HEK293 (cell line): ENCODE results near the gene SMARCA1.

ENCODE experiments used
- CTCF ChIA-PET: fragments of 350-600 bp; formaldehyde crosslinking; extraction: SDS; loops from one replicate; lab custom pipeline; 2021; ENCODE audit warnings: antibody characterized with exemption; lab: Yijun Ruan, JAX
- POLR2A ChIA-PET: fragments of 300-600 bp; formaldehyde crosslinking; extraction: SDS; loops from one replicate; lab custom pipeline; 2020; ENCODE audit warnings: antibody characterized with exemption, inconsistent platforms; lab: Yijun Ruan, JAX
- H3K27ac ChIP-seq: fragments of 200-500 bp; sonication (Bioruptor generic); 2 replicates; pipeline ENCODE4 v1.5.1; 2014; ENCODE audit warnings: low read depth, low read length, control low read depth, inconsistent platforms; ENCODE audit errors: extremely low read depth
- H3K36me3 ChIP-seq, 2 experiments: fragments of 200-500 bp in 1 of 2; sonication (Bioruptor generic) in 1 of 2; 1 replicate in 1 of 2; 2 replicates in 1 of 2; pipeline ENCODE4 v1.5.1; 2014 to 2017; ENCODE audit warnings: inconsistent platforms in 2 of 2, low read length in 2 of 2; ENCODE audit not compliant: control insufficient read depth in 2 of 2, insufficient read depth in 1 of 2
- H3K4me1 ChIP-seq: fragments of 200-500 bp; sonication (Bioruptor generic); 2 replicates; pipeline ENCODE4 v1.5.1; 2014; ENCODE audit warnings: mild to moderate bottlenecking, low read length, inconsistent platforms; ENCODE audit not compliant: control insufficient read depth, insufficient read depth
- H3K4me3 ChIP-seq: 2 replicates; pipeline ENCODE4 v1.5.1; 2011; ENCODE audit warnings: low read depth, mild to moderate bottlenecking, control low read depth, low read length, moderate library complexity
- H3K9me3 ChIP-seq: fragments of 200-500 bp; sonication (Bioruptor generic); 2 replicates; pipeline ENCODE4 v1.5.1; 2014; ENCODE audit warnings: low read depth, low read length, inconsistent platforms; ENCODE audit not compliant: control insufficient read depth, insufficient read depth
- WT1 ChIP-seq: fragments of 450-650 bp; formaldehyde crosslinking; IDR thresholded peaks from 2 replicates; pipeline ENCODE4 v1.5.1; 2016; ENCODE audit warnings: missing biosample characterization, missing genetic modification characterization
- ZBTB8A ChIP-seq: fragments of 450-650 bp; formaldehyde crosslinking; IDR thresholded peaks from 2 replicates; pipeline ENCODE4 v1.5.1; 2016; ENCODE audit warnings: missing biosample characterization, missing genetic modification characterization
- ZFP37 ChIP-seq: fragments of 450-650 bp; formaldehyde crosslinking; IDR thresholded peaks from 2 replicates; pipeline ENCODE4 v1.5.1; 2016; ENCODE audit warnings: missing biosample characterization, missing genetic modification characterization
- ZNF239 ChIP-seq: fragments of 450-650 bp; formaldehyde crosslinking; IDR thresholded peaks from 2 replicates; pipeline ENCODE4 v1.5.1; 2016; ENCODE audit warnings: missing biosample characterization, missing genetic modification characterization
- ZNF302 ChIP-seq: fragments of 450-650 bp; formaldehyde crosslinking; IDR thresholded peaks from 2 replicates; pipeline ENCODE4 v1.5.1; 2016; ENCODE audit warnings: missing biosample characterization, missing genetic modification characterization, low read depth
- ZNF37A ChIP-seq: fragments of 450-650 bp; IDR thresholded peaks from 2 replicates; pipeline ENCODE4 v1.5.1; 2018; ENCODE audit warnings: missing biosample characterization, missing genetic modification characterization
- ZNF394 ChIP-seq: fragments of 450-650 bp; formaldehyde crosslinking; IDR thresholded peaks from 2 replicates; pipeline ENCODE4 v1.5.1; 2016; ENCODE audit warnings: missing biosample characterization, missing genetic modification characterization, mild to moderate bottlenecking, moderate library complexity, borderline replicate concordance
- ZNF423 ChIP-seq: fragments of 450-650 bp; formaldehyde crosslinking; IDR thresholded peaks from 2 replicates; pipeline ENCODE4 v1.5.1; 2016; ENCODE audit warnings: missing biosample characterization, missing genetic modification characterization
- ZNF473 ChIP-seq: fragments of 450-650 bp; formaldehyde crosslinking; IDR thresholded peaks from 2 replicates; pipeline ENCODE4 v1.5.1; 2017; ENCODE audit warnings: missing biosample characterization, missing genetic modification characterization
- ZNF48 ChIP-seq: fragments of 450-650 bp; formaldehyde crosslinking; IDR thresholded peaks from 2 replicates; pipeline ENCODE4 v1.5.1; 2016; ENCODE audit warnings: missing biosample characterization, missing genetic modification characterization
- ZNF785 ChIP-seq: fragments of 450-650 bp; formaldehyde crosslinking; IDR thresholded peaks from 2 replicates; pipeline ENCODE4 v1.5.1; 2016; ENCODE audit warnings: missing biosample characterization, missing genetic modification characterization
- ZSCAN30 ChIP-seq: fragments of 450-650 bp; IDR thresholded peaks from 2 replicates; pipeline ENCODE4 v1.5.1; 2018; ENCODE audit warnings: missing biosample characterization, mild to moderate bottlenecking, missing genetic modification characterization, moderate library complexity
- TF ChIP-seq, protein P1 (sequence below): fragments of 450-650 bp; formaldehyde crosslinking; conservative IDR thresholded peaks from 2 replicates; pipeline ENCODE4 v1.5.1; 2016; ENCODE audit warnings: low read depth, missing biosample characterization, missing genetic modification characterization
- TF ChIP-seq, protein P2 (sequence below): fragments of 450-650 bp; formaldehyde crosslinking; IDR thresholded peaks from 2 replicates; pipeline ENCODE4 v1.5.1; 2017; ENCODE audit warnings: missing biosample characterization, missing genetic modification characterization
- TF ChIP-seq, protein P3 (sequence below): fragments of 450-650 bp; formaldehyde crosslinking; IDR thresholded peaks from 2 replicates; pipeline ENCODE4 v1.5.1; 2016; ENCODE audit warnings: missing biosample characterization, missing genetic modification characterization
- TF ChIP-seq, protein P4 (sequence below): fragments of 450-650 bp; formaldehyde crosslinking; IDR thresholded peaks from 2 replicates; pipeline ENCODE4 v1.5.1; 2016; ENCODE audit warnings: missing biosample characterization, missing genetic modification characterization
- TF ChIP-seq, protein P5 (sequence below): fragments of 450-650 bp; formaldehyde crosslinking; IDR thresholded peaks from 2 replicates; pipeline ENCODE4 v1.5.1; 2016; ENCODE audit warnings: missing biosample characterization, missing genetic modification characterization
- TF ChIP-seq, protein P6 (sequence below): fragments of 450-650 bp; IDR thresholded peaks from 2 replicates; pipeline ENCODE4 v1.5.1; 2018; ENCODE audit warnings: missing biosample characterization, missing genetic modification characterization
- TF ChIP-seq, protein P7 (sequence below): fragments of 450-650 bp; formaldehyde crosslinking; IDR thresholded peaks from 2 replicates; pipeline ENCODE4 v1.5.1; 2016; ENCODE audit warnings: missing biosample characterization, missing genetic modification characterization

Gene SMARCA1

DNA sequence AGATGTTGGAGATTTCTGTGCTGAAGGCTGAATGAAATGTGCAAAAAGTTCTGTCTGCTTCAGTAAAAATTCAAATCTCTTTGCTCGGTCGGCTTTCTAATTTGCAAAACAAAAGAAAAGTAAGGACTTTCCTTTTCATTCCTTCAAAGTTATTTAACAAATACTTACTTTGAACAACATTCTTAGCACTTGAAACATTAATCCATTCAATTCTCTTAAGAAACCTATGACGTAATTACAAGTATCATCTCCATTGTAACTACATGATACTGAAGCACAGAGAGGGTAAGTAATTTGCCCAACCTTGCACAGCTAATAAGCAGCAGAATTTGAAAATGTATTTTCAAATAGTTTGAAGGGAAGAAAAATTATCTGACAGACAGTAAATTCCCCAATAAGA lies 6.9 kb downstream of the SMARCA1 start (continued):
- TF ChIP-seq, protein P1, sequence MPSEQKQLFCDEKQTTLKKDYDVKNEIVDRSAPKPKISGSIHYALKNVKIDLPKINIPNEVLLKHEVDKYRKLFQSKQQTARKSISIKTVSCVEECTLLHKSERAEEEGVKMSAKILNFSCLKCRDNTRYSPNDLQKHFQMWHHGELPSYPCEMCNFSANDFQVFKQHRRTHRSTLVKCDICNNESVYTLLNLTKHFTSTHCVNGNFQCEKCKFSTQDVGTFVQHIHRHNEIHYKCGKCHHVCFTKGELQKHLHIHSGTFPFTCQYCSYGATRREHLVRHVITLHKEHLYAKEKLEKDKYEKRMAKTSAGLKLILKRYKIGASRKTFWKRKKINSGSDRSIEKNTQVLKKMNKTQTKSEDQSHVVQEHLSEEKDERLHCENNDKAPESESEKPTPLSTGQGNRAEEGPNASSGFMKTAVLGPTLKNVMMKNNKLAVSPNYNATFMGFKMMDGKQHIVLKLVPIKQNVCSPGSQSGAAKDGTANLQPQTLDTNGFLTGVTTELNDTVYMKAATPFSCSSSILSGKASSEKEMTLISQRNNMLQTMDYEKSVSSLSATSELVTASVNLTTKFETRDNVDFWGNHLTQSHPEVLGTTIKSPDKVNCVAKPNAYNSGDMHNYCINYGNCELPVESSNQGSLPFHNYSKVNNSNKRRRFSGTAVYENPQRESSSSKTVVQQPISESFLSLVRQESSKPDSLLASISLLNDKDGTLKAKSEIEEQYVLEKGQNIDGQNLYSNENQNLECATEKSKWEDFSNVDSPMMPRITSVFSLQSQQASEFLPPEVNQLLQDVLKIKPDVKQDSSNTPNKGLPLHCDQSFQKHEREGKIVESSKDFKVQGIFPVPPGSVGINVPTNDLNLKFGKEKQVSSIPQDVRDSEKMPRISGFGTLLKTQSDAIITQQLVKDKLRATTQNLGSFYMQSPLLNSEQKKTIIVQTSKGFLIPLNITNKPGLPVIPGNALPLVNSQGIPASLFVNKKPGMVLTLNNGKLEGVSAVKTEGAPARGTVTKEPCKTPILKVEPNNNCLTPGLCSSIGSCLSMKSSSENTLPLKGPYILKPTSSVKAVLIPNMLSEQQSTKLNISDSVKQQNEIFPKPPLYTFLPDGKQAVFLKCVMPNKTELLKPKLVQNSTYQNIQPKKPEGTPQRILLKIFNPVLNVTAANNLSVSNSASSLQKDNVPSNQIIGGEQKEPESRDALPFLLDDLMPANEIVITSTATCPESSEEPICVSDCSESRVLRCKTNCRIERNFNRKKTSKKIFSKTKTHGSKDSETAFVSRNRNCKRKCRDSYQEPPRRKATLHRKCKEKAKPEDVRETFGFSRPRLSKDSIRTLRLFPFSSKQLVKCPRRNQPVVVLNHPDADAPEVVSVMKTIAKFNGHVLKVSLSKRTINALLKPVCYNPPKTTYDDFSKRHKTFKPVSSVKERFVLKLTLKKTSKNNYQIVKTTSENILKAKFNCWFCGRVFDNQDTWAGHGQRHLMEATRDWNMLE, result no peak
- no peak for TF ChIP-seq WT1 (tag by site-specific recombination)
- TF ChIP-seq ZNF394 (tag by site-specific recombination), result no peak
- no peak for TF ChIP-seq ZFP37 (tag by site-specific recombination)

DNA sequence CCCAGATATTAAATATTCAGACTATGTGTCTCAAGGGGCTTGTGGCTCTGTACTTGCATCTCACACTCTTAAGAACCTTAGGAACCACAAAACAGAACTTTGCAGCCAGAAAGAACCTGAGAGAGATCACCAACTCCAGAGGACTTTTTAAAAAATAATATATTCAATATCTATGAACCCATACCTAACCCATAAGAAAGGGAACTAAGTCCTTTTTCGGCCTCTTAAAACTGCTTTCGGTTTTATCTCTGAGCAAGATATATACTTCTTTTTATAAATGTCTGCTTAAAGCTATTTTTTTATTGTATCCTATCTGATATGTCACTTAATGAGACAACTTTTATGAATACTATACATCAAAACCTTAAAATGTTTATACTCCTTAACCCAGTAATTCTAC lies 10.9 kb downstream of the SMARCA1 start:
- CTCF ChIA-PET, result no interaction called here
- no peaks in the 10 kb centered on the region for H3K9me3 ChIP-seq
- no peaks in the 10 kb centered on the region; the same call in 1 of the 2 replicates for H3K4me1 ChIP-seq
- H3K4me3 ChIP-seq, result no peak overlapping the region
- TF ChIP-seq, protein P2, sequence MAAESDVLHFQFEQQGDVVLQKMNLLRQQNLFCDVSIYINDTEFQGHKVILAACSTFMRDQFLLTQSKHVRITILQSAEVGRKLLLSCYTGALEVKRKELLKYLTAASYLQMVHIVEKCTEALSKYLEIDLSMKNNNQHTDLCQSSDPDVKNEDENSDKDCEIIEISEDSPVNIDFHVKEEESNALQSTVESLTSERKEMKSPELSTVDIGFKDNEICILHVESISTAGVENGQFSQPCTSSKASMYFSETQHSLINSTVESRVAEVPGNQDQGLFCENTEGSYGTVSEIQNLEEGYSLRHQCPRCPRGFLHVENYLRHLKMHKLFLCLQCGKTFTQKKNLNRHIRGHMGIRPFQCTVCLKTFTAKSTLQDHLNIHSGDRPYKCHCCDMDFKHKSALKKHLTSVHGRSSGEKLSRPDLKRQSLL (tag by site-specific recombination), result no peak
- TF ChIP-seq, protein P3, sequence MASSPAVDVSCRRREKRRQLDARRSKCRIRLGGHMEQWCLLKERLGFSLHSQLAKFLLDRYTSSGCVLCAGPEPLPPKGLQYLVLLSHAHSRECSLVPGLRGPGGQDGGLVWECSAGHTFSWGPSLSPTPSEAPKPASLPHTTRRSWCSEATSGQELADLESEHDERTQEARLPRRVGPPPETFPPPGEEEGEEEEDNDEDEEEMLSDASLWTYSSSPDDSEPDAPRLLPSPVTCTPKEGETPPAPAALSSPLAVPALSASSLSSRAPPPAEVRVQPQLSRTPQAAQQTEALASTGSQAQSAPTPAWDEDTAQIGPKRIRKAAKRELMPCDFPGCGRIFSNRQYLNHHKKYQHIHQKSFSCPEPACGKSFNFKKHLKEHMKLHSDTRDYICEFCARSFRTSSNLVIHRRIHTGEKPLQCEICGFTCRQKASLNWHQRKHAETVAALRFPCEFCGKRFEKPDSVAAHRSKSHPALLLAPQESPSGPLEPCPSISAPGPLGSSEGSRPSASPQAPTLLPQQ, result no peak
- TF ChIP-seq, protein P4, sequence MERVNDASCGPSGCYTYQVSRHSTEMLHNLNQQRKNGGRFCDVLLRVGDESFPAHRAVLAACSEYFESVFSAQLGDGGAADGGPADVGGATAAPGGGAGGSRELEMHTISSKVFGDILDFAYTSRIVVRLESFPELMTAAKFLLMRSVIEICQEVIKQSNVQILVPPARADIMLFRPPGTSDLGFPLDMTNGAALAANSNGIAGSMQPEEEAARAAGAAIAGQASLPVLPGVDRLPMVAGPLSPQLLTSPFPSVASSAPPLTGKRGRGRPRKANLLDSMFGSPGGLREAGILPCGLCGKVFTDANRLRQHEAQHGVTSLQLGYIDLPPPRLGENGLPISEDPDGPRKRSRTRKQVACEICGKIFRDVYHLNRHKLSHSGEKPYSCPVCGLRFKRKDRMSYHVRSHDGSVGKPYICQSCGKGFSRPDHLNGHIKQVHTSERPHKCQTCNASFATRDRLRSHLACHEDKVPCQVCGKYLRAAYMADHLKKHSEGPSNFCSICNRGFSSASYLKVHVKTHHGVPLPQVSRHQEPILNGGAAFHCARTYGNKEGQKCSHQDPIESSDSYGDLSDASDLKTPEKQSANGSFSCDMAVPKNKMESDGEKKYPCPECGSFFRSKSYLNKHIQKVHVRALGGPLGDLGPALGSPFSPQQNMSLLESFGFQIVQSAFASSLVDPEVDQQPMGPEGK (tag by site-specific recombination), result no peak
- no peak for TF ChIP-seq ZNF302 (tag by site-specific recombination)
- TF ChIP-seq, protein P5, sequence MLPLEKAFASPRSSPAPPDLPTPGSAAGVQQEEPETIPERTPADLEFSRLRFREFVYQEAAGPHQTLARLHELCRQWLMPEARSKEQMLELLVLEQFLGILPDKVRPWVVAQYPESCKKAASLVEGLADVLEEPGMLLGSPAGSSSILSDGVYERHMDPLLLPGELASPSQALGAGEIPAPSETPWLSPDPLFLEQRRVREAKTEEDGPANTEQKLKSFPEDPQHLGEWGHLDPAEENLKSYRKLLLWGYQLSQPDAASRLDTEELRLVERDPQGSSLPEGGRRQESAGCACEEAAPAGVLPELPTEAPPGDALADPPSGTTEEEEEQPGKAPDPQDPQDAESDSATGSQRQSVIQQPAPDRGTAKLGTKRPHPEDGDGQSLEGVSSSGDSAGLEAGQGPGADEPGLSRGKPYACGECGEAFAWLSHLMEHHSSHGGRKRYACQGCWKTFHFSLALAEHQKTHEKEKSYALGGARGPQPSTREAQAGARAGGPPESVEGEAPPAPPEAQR (tag by site-specific recombination), result no peak
- TF ChIP-seq, all 188 proteins: peak for 0
- Histone ChIP-seq H3K27ac (no peak overlapping the region), H3K36me3 (peaks cover 30 to 32% of the 10 kb centered on the region in 2 experiments)
- POLR2A ChIA-PET, result no interaction called here

DNA sequence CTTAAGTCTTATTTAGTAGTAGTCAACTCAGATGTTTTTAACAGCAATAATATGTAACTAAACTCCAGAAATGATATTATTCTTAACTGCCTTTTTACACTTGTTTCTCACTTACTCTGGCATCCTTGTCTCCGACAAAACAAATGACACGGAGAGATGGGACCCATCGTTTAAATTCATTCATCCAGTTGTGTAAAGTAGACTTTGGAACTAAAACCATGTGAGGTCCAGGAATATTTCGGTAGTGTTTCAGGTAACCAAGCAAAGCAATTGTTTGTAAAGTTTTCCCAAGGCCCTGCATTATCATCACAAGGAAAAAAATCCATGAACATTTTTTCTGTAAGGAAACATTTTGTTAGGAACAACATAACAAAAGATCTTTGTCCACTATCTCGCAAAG lies 11.6 kb downstream of the SMARCA1 start:
- Histone ChIP-seq H3K4me1 (no peaks in the 10 kb centered on the region; the same call in 1 of the 2 replicates), H3K9me3 (no peaks in the 10 kb centered on the region), H3K27ac (no peak overlapping the region), H3K36me3 (peaks cover 29 to 31% of the 10 kb centered on the region in 2 experiments), H3K4me3 (no peak overlapping the region)
- CTCF ChIA-PET, result interaction anchor here (1.4 kb wide), 1 partner anchor 27 kb away, joined by 6 read pairs; no protein-coding TSS in a partner anchor
- POLR2A ChIA-PET, result interaction anchor here (1.8 kb wide), 1 partner anchor 11 kb away, joined by 12 read pairs; the partner anchor contains the start of gene SMARCA1
- no peak for TF ChIP-seq ZNF239 (tag by site-specific recombination)
- TF ChIP-seq ZNF37A, result no peak
- TF ChIP-seq, protein P6, sequence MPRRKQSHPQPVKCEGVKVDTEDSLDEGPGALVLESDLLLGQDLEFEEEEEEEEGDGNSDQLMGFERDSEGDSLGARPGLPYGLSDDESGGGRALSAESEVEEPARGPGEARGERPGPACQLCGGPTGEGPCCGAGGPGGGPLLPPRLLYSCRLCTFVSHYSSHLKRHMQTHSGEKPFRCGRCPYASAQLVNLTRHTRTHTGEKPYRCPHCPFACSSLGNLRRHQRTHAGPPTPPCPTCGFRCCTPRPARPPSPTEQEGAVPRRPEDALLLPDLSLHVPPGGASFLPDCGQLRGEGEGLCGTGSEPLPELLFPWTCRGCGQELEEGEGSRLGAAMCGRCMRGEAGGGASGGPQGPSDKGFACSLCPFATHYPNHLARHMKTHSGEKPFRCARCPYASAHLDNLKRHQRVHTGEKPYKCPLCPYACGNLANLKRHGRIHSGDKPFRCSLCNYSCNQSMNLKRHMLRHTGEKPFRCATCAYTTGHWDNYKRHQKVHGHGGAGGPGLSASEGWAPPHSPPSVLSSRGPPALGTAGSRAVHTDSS (tag by site-specific recombination), result no peak
- TF ChIP-seq ZSCAN30 (tag by site-specific recombination), result no peak
- TF ChIP-seq, protein P7, sequence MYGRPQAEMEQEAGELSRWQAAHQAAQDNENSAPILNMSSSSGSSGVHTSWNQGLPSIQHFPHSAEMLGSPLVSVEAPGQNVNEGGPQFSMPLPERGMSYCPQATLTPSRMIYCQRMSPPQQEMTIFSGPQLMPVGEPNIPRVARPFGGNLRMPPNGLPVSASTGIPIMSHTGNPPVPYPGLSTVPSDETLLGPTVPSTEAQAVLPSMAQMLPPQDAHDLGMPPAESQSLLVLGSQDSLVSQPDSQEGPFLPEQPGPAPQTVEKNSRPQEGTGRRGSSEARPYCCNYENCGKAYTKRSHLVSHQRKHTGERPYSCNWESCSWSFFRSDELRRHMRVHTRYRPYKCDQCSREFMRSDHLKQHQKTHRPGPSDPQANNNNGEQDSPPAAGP (tag by site-specific recombination), result no peak
- TF ChIP-seq ZNF423, result no peak
- no peak for TF ChIP-seq ZNF394 (tag by site-specific recombination)
- no peak for TF ChIP-seq ZBTB8A (tag by site-specific recombination)
- no peak for TF ChIP-seq ZNF785 (tag by site-specific recombination)
- TF ChIP-seq ZNF473 (tag by site-specific recombination), result no peak
- TF ChIP-seq ZNF48 (tag by site-specific recombination), result no peak
